GM18511 (cell line): ENCODE data around the gene MAMSTR.

Source experiments
- ATAC-seq: cut with Tn5 transposase; IDR thresholded peaks from one replicate; pipeline ENCODE4 v1.9.1; 2021; ENCODE audit warnings: mild to moderate bottlenecking, moderate library complexity; ENCODE audit not compliant: unreplicated experiment

Gene MAMSTR

GRCh38 chr19:48669903-48670668, 49.4 kb downstream of the MAMSTR start:
- ATAC-seq, result no peak

- no peak for ATAC-seq
These were observed 50.8 kb downstream of the MAMSTR start for GRCh38 chr19:48668761-48669160.

- ATAC-seq, result no peak
These were observed 51.2 kb downstream of the MAMSTR start for GRCh38 chr19:48668332-48668731.

GRCh38 chr19:48665786-48666185, 53.7 kb downstream of the MAMSTR start:
- no peak for ATAC-seq

- ATAC-seq, result no peak
These were observed 55.0 kb downstream of the MAMSTR start for GRCh38 chr19:48664476-48664875.

- ATAC-seq, result no peak
These were observed 55.9 kb downstream of the MAMSTR start for GRCh38 chr19:48663667-48664066.
